ENCODE results near the gene TRIM33.

DNA sequence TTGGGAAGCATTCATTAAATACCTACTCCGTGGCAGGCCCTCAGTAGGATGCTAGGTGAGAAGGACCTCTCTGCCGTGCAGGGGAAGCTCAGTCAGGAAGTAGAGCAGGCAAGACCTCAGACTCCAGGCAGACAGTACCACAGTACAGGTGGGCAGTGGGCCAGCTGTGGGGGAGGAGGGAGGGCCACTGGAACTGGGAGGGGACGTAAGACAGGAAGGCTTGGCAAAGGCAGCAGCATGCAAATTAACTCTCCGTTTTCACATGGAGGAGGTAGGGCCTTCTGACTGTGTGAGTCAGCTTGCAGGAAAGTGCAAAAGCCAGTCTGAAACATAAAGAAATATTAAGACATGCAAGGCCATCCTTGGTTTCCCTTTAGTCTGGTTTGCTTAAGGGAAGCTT, 157.7 kb downstream of the TRIM33 start:
- TF ChIP-seq, protein P1, sequence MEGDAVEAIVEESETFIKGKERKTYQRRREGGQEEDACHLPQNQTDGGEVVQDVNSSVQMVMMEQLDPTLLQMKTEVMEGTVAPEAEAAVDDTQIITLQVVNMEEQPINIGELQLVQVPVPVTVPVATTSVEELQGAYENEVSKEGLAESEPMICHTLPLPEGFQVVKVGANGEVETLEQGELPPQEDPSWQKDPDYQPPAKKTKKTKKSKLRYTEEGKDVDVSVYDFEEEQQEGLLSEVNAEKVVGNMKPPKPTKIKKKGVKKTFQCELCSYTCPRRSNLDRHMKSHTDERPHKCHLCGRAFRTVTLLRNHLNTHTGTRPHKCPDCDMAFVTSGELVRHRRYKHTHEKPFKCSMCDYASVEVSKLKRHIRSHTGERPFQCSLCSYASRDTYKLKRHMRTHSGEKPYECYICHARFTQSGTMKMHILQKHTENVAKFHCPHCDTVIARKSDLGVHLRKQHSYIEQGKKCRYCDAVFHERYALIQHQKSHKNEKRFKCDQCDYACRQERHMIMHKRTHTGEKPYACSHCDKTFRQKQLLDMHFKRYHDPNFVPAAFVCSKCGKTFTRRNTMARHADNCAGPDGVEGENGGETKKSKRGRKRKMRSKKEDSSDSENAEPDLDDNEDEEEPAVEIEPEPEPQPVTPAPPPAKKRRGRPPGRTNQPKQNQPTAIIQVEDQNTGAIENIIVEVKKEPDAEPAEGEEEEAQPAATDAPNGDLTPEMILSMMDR (IDR thresholded peaks at IDR 0.05) = no peak
- no peak for TF ChIP-seq POLR2A (IDR thresholded peaks at IDR 0.05)

All from tibial nerve (tissue), 3 donors.